ENCODE measurements around the gene UBTD2. TPM values are rescaled to one million over a fixed set of nuclear protein-coding genes. Genes with fewer than 3 reads are reported as not detected.

Gene UBTD2
- total and polyA plus RNA-seq, 11 donors, result 5.0 to 13.3 (median 9.7) TPM

DNA sequence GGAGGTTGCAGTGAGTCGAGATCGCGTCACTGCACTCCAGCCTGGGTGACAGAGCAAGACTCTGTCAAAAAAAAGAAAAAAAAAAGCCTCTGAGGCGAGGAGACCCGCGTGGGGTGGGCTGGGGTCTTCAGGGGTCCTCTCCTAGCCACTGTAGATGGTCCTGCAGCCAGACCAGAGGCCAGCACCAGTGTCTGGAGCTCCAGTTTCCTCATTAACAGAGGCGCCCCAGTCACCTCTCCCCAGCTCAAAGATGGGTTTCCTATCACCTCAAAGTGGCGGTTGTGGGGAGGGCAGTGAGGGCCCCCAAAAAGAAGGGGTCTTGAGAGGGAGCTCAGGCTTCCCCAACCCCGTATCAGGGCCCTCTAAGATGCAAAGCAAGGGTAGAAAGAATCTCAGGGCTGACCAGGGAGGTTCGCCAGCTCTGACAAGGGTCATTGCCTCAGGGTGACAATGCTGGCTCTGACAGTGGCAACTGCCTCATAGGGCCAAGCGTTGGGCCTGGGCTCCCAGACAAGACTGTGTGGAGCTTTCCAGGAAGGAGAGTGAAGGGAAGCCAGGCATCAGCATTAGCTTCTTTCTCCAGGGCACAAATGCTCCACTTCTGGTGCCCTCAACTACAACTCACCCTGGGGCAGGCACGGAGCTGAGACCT is 110.5 kb downstream of the UBTD2 start:
- Histone ChIP-seq H3K27ac (peak overlapping the region in 11 of 12 donors; percentile 31 to 93 (median 68)), H3K4me1 (peaks cover 9 to 96% (median 38%) of the 10 kb centered on the region in 12 donors), H3K27me3 (no peaks in the 10 kb centered on the region), H3K4me3 (no peak overlapping the region), H3K9me3 (no peaks in the 10 kb centered on the region), H3K36me3 (peaks cover 0 to 15% (median 0%) of the 10 kb centered on the region in 9 donors)
- intact Hi-C loops (cut with DNase I), result no loop called here
- WGBS, 4 donors, result 72 to 81% (median 75%) methylated on average over 12 of the region's 12 CpGs
- TF ChIP-seq POLR2A (IDR thresholded peaks at IDR 0.05) (no peak), CTCF (IDR thresholded peaks at IDR 0.05) (no peak)
- ATAC-seq (peak; percentile 49 to 76 (median 73)), DNase-seq (peak in 4 of 5 donors; percentile 39 to 84 (median 76))

DNA sequence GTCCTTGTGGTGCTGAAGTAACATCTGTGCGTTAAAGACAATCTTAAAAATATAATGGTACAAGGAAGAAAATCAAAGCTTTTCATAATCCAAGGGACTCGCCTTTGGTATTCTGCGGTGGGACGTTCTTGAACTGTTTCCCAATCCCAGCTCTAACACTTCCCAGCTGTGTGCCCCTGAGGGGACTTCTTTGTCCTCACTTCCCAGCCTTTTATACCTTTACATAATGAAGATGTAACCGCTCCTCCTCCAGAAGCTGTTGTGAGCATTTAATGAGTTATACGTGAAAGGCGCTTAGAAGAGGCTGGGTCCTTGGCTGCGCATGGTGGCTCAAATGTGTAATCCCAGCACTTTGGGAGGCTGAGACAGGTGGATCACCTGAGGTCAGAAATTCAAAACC is 112.4 kb downstream of the UBTD2 start:
- DNase-seq (no peak), ATAC-seq (no peak)
- Histone ChIP-seq H3K9me3 (no peaks in the 10 kb centered on the region), H3K4me3 (no peak overlapping the region), H3K4me1 (peaks cover 12 to 88% (median 46%) of the 10 kb centered on the region in 12 donors), H3K27ac (peak overlapping the region in 3 of 12 donors; percentile 53 to 88 (median 67)), H3K27me3 (no peaks in the 10 kb centered on the region), H3K36me3 (peaks cover 0 to 15% (median 0%) of the 10 kb centered on the region in 9 donors)
- WGBS, 4 donors, result 86 to 96% (median 91%) methylated on average over 8 of the region's 8 CpGs
- intact Hi-C loops (cut with DNase I), result no loop called here
- TF ChIP-seq POLR2A (IDR thresholded peaks at IDR 0.05) (no peak), CTCF (IDR thresholded peaks at IDR 0.05) (no peak)

DNA sequence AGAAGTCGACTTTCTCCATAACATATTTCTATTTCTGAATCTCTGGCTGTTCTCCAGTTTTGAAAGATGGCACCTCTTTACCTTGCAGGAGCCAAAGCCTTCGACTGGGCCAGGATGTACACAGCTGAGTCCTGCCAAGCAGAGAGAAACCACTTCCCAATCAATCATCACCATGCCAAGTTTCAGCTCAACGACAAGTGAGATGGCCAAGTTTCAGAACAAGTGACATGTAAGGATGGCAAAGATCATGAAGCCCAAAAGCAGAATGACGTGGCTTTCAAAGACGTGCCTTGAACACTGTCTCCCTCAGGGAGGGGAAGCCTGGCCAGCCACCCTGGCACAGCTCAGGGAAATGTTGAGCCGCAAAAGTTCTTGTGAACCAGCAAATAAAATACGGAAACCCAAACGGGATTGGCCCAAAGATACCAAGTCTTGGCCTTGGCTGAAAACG is 113.3 kb downstream of the UBTD2 start:
- DNase-seq (peak in 2 of 5 donors; percentile 55 to 83), ATAC-seq (peak; percentile 62 to 77 (median 70))
- WGBS, 4 donors, result 37 to 59% (median 44%) methylated on average over 9 of the region's 9 CpGs
- intact Hi-C loops (cut with DNase I), result no loop called here
- Histone ChIP-seq H3K27me3 (no peaks in the 10 kb centered on the region), H3K36me3 (peaks cover 0 to 15% (median 0%) of the 10 kb centered on the region in 9 donors), H3K4me3 (no peak overlapping the region), H3K9me3 (no peaks in the 10 kb centered on the region), H3K27ac (peak overlapping the region in 11 of 12 donors; percentile 4 to 88 (median 44)), H3K4me1 (peaks cover 12 to 83% (median 43%) of the 10 kb centered on the region in 12 donors)
- TF ChIP-seq POLR2A (IDR thresholded peaks at IDR 0.05), result no peak
- TF ChIP-seq CTCF (IDR thresholded peaks at IDR 0.05), result no peak

- 96 to 99% (median 98%) methylated on average over 2 of the region's 2 CpGs for WGBS, 4 donors
- no peak for DNase-seq
- Histone ChIP-seq H3K9me3 (no peaks in the 10 kb centered on the region), H3K4me3 (no peak overlapping the region), H3K36me3 (peaks cover 0 to 15% (median 0%) of the 10 kb centered on the region in 9 donors), H3K27me3 (no peaks in the 10 kb centered on the region), H3K27ac (peak overlapping the region in 3 of 12 donors; percentile 72 to 83 (median 79)), H3K4me1 (peaks cover 11 to 83% (median 43%) of the 10 kb centered on the region in 12 donors)
- no peak for TF ChIP-seq CTCF (IDR thresholded peaks at IDR 0.05)
- TF ChIP-seq POLR2A (IDR thresholded peaks at IDR 0.05), result no peak
- no peak for ATAC-seq
- intact Hi-C loops (cut with DNase I), result no loop called here
Measured at GRCh38 chr5:172169216-172169615, 114.3 kb downstream of the UBTD2 start.

Measured in heart left ventricle (tissue), 16 donors.